HEK293 (cell line): ENCODE data around the gene LRP6.
A peak's percentile ranks its signal among the peaks of the same experiment; 100 is the strongest.

Experiments
- CTCF ChIA-PET: fragments of 350-600 bp; formaldehyde crosslinking; extraction: SDS; loops from one replicate; lab custom pipeline; 2021; ENCODE audit warnings: antibody characterized with exemption; lab: Yijun Ruan, JAX
- POLR2A ChIA-PET: fragments of 300-600 bp; formaldehyde crosslinking; extraction: SDS; loops from one replicate; lab custom pipeline; 2020; ENCODE audit warnings: antibody characterized with exemption, inconsistent platforms; lab: Yijun Ruan, JAX
- H3K27ac ChIP-seq: fragments of 200-500 bp; sonication (Bioruptor generic); 2 replicates; pipeline ENCODE4 v1.5.1; 2014; ENCODE audit warnings: low read depth, low read length, control low read depth, inconsistent platforms; ENCODE audit errors: extremely low read depth
- H3K36me3 ChIP-seq, 2 experiments: fragments of 200-500 bp in 1 of 2; sonication (Bioruptor generic) in 1 of 2; 1 replicate in 1 of 2; 2 replicates in 1 of 2; pipeline ENCODE4 v1.5.1; 2014 to 2017; ENCODE audit warnings: inconsistent platforms in 2 of 2, low read length in 2 of 2; ENCODE audit not compliant: control insufficient read depth in 2 of 2, insufficient read depth in 1 of 2
- H3K4me1 ChIP-seq: fragments of 200-500 bp; sonication (Bioruptor generic); 2 replicates; pipeline ENCODE4 v1.5.1; 2014; ENCODE audit warnings: mild to moderate bottlenecking, low read length, inconsistent platforms; ENCODE audit not compliant: control insufficient read depth, insufficient read depth
- H3K4me3 ChIP-seq: 2 replicates; pipeline ENCODE4 v1.5.1; 2011; ENCODE audit warnings: low read depth, mild to moderate bottlenecking, control low read depth, low read length, moderate library complexity
- H3K9me3 ChIP-seq: fragments of 200-500 bp; sonication (Bioruptor generic); 2 replicates; pipeline ENCODE4 v1.5.1; 2014; ENCODE audit warnings: low read depth, low read length, inconsistent platforms; ENCODE audit not compliant: control insufficient read depth, insufficient read depth
- EGR2 ChIP-seq: fragments of 450-650 bp; formaldehyde crosslinking; IDR thresholded peaks from 2 replicates; pipeline ENCODE4 v1.5.1; 2016; ENCODE audit warnings: low read depth, missing biosample characterization, missing genetic modification characterization
- GLI2 ChIP-seq: fragments of 450-650 bp; formaldehyde crosslinking; IDR thresholded peaks from 2 replicates; pipeline ENCODE4; 2017; ENCODE audit warnings: missing biosample characterization, missing genetic modification characterization, low read depth, borderline replicate concordance
- IKZF3 ChIP-seq: fragments of 450-650 bp; IDR thresholded peaks from 2 replicates; pipeline ENCODE4 v1.5.0; 2018; ENCODE audit warnings: missing biosample characterization, mild to moderate bottlenecking, missing genetic modification characterization, moderate library complexity
- KLF9 ChIP-seq: fragments of 450-650 bp; formaldehyde crosslinking; IDR thresholded peaks from 2 replicates; pipeline ENCODE4 v1.5.1; 2016; ENCODE audit warnings: missing biosample characterization, missing genetic modification characterization, low read depth
- SALL2 ChIP-seq: fragments of 450-650 bp; formaldehyde crosslinking; IDR thresholded peaks from 2 replicates; pipeline ENCODE4 v1.5.0; 2017; ENCODE audit warnings: missing biosample characterization, mild to moderate bottlenecking, missing genetic modification characterization, borderline replicate concordance
- SETDB1 ChIP-seq: IDR thresholded peaks from one replicate; pipeline ENCODE4 v1.6.1; 2017; ENCODE audit warnings: mild to moderate bottlenecking, low read length, moderate library complexity, mixed read lengths; ENCODE audit not compliant: insufficient read length
- ZBTB17 ChIP-seq: fragments of 450-650 bp; formaldehyde crosslinking; IDR thresholded peaks from 2 replicates; pipeline ENCODE4 v1.5.1; 2016; ENCODE audit warnings: missing biosample characterization, missing genetic modification characterization
- ZNF184 ChIP-seq: fragments of 450-650 bp; IDR thresholded peaks from 2 replicates; pipeline ENCODE4 v1.5.1; 2018; ENCODE audit warnings: missing biosample characterization, mild to moderate bottlenecking, missing genetic modification characterization
- ZNF366 ChIP-seq: fragments of 450-650 bp; formaldehyde crosslinking; conservative IDR thresholded peaks from 2 replicates; pipeline ENCODE4 v1.5.1; 2016; ENCODE audit warnings: missing biosample characterization, missing genetic modification characterization
- ZNF544 ChIP-seq: fragments of 450-650 bp; formaldehyde crosslinking; IDR thresholded peaks from 2 replicates; pipeline ENCODE4 v1.5.0; 2017; ENCODE audit warnings: missing biosample characterization, missing genetic modification characterization
- ZNF549 ChIP-seq: fragments of 450-650 bp; IDR thresholded peaks from 2 replicates; pipeline ENCODE4 v1.5.1; 2018; ENCODE audit warnings: missing biosample characterization, missing genetic modification characterization, mild to moderate bottlenecking, inconsistent platforms, moderate library complexity
- ZNF596 ChIP-seq: fragments of 450-650 bp; IDR thresholded peaks from 2 replicates; pipeline ENCODE4 v1.5.0; 2018; ENCODE audit warnings: missing biosample characterization, mild to moderate bottlenecking, missing genetic modification characterization, moderate library complexity
- TF ChIP-seq, protein P1 (sequence below): fragments of 450-650 bp; formaldehyde crosslinking; IDR thresholded peaks from 2 replicates; pipeline ENCODE4 v1.5.1; 2016; ENCODE audit warnings: missing biosample characterization, missing genetic modification characterization

LRP6 gene

GRCh38 chr12:12249216-12250050 lies 17.4 kb downstream of the LRP6 start:
- no peak overlapping the region for H3K4me3 ChIP-seq
- H3K4me1 ChIP-seq = no peaks in the 10 kb centered on the region; the same call in 1 of the 2 replicates
- H3K36me3 ChIP-seq = no peaks in the 10 kb centered on the region; a peak in 1 of 3 replicates
- no peak overlapping the region for H3K27ac ChIP-seq
- TF ChIP-seq ZNF366 (tag by site-specific recombination) (peak; percentile 85), EGR2 (tag by site-specific recombination) (no peak)
- ChIA-PET POLR2A (interaction anchor here (1.9 kb wide), 1 partner anchor 17 kb away, joined by 9 read pairs; the partner anchor contains the start of gene LRP6), CTCF (interaction anchor here (0.5 to 1.0 kb wide), 3 partner anchors 19 to 79 kb away, joined by 3 to 6 read pairs (median 4); no protein-coding TSS in a partner anchor)
- no peaks in the 10 kb centered on the region; the same call in 1 of the 2 replicates for H3K9me3 ChIP-seq

GRCh38 chr12:12247584-12247983 lies 19.3 kb downstream of the LRP6 start:
- Histone ChIP-seq H3K4me3 (no peak overlapping the region), H3K36me3 (peaks cover 0 to 7% of the 10 kb centered on the region in 2 experiments; a peak in 2 of 3 replicates), H3K4me1 (peaks cover 3% of the 10 kb centered on the region), H3K27ac (no peak overlapping the region), H3K9me3 (no peaks in the 10 kb centered on the region; the same call in 1 of the 2 replicates)
- POLR2A ChIA-PET = interaction anchor here (0.6 to 0.7 kb wide), 2 partner anchors 16 to 18 kb away, joined by 3 read pairs; no protein-coding TSS in a partner anchor
- TF ChIP-seq ZNF544 (tag by site-specific recombination) = no peak
- TF ChIP-seq IKZF3 (tag by site-specific recombination) = no peak
- no peak for TF ChIP-seq KLF9 (tag by site-specific recombination)
- no peak for TF ChIP-seq GLI2 (tag by site-specific recombination)
- TF ChIP-seq, protein P1, sequence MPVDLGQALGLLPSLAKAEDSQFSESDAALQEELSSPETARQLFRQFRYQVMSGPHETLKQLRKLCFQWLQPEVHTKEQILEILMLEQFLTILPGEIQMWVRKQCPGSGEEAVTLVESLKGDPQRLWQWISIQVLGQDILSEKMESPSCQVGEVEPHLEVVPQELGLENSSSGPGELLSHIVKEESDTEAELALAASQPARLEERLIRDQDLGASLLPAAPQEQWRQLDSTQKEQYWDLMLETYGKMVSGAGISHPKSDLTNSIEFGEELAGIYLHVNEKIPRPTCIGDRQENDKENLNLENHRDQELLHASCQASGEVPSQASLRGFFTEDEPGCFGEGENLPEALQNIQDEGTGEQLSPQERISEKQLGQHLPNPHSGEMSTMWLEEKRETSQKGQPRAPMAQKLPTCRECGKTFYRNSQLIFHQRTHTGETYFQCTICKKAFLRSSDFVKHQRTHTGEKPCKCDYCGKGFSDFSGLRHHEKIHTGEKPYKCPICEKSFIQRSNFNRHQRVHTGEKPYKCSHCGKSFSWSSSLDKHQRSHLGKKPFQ = no peak
- CTCF ChIA-PET = no interaction called here

DNA sequence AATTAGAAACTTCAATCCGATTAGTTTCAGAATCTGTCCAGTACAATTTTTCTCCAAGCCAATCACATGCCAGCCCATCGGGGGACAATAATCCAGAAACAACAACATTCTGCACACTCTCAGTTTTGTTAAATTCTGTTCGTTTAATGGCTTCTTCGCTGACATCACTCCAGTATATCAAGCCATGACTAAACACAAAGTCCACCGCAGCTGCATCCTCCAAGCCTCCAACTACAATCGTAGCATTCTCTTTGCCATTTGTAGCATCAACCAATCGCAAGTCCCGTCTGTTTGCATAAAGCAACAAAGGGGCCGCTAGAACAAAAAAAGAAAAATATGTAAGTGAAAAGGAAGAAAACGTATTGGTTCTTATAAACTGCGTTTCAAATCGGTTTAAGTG lies 22.5 kb downstream of the LRP6 start:
- H3K36me3 ChIP-seq = peaks cover 0 to 7% of the 10 kb centered on the region in 2 experiments; a peak in 1 of 3 replicates
- CTCF ChIA-PET = no interaction called here
- H3K27ac ChIP-seq = no peak overlapping the region
- POLR2A ChIA-PET = no interaction called here
- H3K4me1 ChIP-seq = peaks cover 19% of the 10 kb centered on the region
- no peak overlapping the region for H3K4me3 ChIP-seq
- no peaks in the 10 kb centered on the region for H3K9me3 ChIP-seq
- no peak for TF ChIP-seq ZNF549

- Histone ChIP-seq H3K27ac (no peak overlapping the region), H3K4me3 (no peak overlapping the region), H3K36me3 (peaks cover 0 to 7% of the 10 kb centered on the region in 2 experiments; a peak in 1 of 3 replicates), H3K4me1 (peaks cover 19% of the 10 kb centered on the region), H3K9me3 (no peaks in the 10 kb centered on the region; the same call in 1 of the 2 replicates)
- TF ChIP-seq ZBTB17 (tag by site-specific recombination) = peak; percentile 45; the same call in 1 of the 2 replicates
- 0 out of 2 replicates have a peak, but pooled peaks have one; percentile 5 for TF ChIP-seq ZNF596 (tag by site-specific recombination)
- no peak for TF ChIP-seq ZNF184 (tag by site-specific recombination)
- TF ChIP-seq SALL2 (tag by site-specific recombination) = no peak
- TF ChIP-seq SETDB1 = no peak
- POLR2A ChIA-PET = no interaction called here
- CTCF ChIA-PET = interaction anchor here (0.5 to 0.6 kb wide), 2 partner anchors 101 to 754 kb away, joined by 3 read pairs; no protein-coding TSS in a partner anchor
These were observed 26.0 kb downstream of the LRP6 start for GRCh38 chr12:12240662-12241340.
